Stimulated activated CD8-positive, alpha-beta memory T cell treated with anti-CD3 and anti-CD28 coated beads, Interleukin-4, amount 100 ng/mL, for 24 hours (primary cell): ENCODE results near the gene RSAD1.

Experiments
- DNase-seq: peaks from one replicate; pipeline ENCODE4 v3.0.0-alpha.2; 2020; ENCODE audit warnings: low read depth

RSAD1 gene

DNA sequence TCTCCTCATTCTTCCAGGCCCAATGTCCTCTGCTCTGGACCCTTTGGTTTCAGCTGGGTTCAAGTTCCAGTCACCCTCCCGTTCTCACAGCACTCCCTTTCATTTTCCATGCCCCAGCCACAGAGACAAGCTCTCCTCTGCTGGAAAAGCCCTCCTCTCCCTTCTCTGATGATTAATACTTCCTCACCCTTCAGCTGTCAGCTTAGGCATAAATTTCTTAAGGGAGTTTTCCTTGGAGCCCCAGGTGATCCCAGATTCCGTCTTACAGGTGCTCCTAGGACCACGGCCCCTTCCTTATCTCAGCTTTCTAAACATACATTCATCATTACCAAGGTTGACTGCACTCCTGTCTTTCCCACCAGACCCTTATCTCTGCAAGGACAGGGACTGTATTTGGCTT, 20.4 kb upstream of the RSAD1 start:
- no peak for DNase-seq

GRCh38 chr17:50458701-50459676, 19.7 kb upstream of the RSAD1 start:
- DNase-seq: no peak

GRCh38 chr17:50459756-50460155, 18.9 kb upstream of the RSAD1 start:
- DNase-seq: no peak

GRCh38 chr17:50460831-50461526, 17.7 kb upstream of the RSAD1 start:
- no peak for DNase-seq

DNA sequence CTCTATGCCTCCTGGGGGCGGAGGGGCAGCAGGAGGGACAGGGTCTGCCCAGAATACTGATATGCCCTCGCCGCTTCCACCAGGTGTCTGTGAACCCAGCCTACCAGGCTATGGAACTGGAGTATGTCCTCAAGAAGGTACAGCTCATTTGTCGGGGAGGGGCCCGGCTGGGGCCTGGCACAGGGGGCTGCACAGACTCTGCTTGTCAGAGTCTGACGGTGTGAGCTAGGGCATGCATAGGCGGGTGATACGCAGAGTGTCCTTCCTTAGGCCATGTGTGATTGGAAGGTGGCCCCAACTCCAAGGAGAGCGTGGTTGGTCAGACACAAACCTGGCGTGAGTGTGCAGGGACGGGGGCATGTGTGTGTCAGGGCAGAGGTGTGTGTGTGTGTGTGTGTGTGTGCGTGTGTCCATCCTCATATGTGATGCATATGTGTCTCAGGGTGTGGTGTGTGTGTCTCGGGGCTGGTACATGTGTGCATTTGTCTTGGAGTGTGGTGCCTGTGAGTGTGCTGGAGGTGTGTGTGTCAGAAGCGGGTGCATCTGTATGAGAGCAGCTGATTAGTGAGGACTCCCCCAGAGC, 17.0 kb upstream of the RSAD1 start:
- no peak for DNase-seq

DNA sequence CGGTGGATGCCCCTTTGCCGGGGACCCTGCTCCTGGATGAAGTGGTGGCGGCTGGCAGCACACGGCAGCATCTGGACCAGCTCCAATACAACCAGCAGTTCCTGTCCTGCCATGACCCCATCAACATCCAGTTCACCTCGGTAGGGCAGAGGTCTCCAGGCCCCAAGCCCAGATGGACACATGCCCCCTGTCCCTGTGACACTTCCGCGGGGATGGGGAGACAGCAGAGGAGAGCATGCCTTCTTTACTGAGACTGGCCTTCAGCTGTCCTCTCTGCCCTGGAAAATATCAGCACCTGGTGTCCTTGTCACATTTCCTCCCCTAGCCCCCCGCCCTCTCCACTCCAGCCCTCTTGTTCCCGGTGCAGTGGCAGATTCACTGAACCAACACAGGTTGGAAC, 16.2 kb upstream of the RSAD1 start:
- DNase-seq: no peak

- no peak for DNase-seq
Observed at GRCh38 chr17:50464121-50464520, 14.5 kb upstream of the RSAD1 start.

- DNase-seq: no peak
Observed at GRCh38 chr17:50464736-50465135, 13.9 kb upstream of the RSAD1 start.

- no peak for DNase-seq
Observed at GRCh38 chr17:50465171-50465570, 13.5 kb upstream of the RSAD1 start.

- DNase-seq: no peak
Observed at GRCh38 chr17:50465635-50466034, 13.0 kb upstream of the RSAD1 start.

GRCh38 chr17:50466371-50467113, 12.1 kb upstream of the RSAD1 start:
- no peak for DNase-seq

DNA sequence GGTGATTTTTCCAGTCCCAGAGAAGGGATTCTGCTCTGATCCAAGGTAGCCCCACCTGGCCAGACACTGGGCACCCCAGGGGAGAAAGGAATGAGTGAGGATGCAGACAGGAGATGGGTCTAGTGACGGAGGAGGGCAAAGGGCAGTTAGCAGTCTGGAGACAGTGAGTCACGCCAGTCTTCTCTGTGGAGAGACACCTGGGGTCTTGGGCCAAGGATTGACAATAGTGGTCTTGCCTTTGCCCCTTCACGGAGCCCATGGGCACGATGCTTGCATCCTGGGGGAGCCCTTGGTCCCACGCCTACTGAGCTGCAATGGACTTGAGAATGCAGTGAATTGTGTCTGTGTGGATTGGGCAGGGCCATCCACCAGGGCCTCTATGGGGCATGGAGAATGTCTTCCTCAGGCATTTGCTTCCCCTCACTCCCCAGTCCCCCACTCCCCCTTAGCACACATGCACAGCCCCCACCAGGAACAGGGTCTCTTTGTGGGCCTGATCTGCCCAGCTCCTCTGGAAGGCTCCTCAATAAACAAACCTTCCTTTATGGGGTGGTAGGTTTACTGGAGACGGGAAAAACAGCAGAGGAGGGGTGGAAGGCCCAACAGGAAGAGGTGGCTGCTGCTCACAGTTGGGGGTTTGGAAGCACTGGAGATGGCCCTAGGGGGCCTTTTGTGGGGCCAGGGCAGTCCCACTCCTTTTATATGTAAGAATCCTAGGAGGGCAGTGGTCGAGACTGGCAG, 11.4 kb upstream of the RSAD1 start:
- DNase-seq: no peak

- DNase-seq: no peak
Observed at GRCh38 chr17:50467855-50468303, 10.8 kb upstream of the RSAD1 start.

DNA sequence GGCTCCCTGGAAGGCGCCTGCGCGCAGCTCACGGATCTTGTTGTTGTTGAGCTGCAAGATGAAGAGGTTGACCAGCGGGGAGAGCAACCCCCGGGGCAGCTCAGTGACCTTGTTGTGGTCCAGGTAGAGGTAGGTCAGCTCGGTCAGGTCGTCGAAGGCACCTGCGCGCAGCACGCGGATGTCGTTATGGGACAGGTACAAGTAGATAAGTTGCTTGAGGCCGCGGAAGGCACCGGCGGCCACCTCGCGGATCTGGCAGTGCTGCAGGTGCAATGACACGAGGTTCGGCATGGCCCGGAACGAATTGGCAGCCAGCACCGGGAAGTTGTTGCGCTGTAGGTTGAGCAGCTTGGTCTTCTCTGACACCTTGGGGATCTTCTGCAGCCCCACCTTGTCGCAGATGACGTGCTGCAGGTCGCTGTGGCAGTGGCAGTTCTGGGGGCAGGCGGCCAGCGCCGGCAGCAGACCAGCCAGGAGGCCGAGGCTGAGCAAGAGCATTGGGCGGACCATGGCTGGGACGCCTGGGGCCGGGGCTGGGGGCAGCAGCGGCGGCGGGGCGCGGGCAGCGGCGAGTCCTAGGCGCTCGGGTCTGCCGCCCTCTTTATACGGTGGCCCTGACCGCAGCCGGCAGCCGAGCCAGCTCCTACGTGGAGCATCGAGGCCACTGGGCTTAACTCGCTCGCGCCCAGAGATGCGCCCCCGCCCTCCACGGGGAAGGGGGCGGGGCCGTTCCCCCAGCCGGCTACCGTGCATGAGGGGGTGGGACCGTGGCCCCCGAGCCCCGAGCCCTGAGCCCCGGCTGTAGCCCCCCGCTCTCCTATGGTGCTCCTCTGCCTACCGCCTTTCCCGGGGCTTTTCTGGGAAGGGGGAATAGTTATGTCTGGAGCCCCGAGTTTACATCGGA, 10.1 kb upstream of the RSAD1 start, which contains the start of gene CHAD:
Gene CHAD, minus strand, starts transcription at position 577 of the 904 bp plus-strand sequence. Its CDS starts 67 bp downstream, at position 510.
- no peak for DNase-seq

- no peak for DNase-seq
Observed at GRCh38 chr17:50469208-50469605, 9.5 kb upstream of the RSAD1 start.

DNA sequence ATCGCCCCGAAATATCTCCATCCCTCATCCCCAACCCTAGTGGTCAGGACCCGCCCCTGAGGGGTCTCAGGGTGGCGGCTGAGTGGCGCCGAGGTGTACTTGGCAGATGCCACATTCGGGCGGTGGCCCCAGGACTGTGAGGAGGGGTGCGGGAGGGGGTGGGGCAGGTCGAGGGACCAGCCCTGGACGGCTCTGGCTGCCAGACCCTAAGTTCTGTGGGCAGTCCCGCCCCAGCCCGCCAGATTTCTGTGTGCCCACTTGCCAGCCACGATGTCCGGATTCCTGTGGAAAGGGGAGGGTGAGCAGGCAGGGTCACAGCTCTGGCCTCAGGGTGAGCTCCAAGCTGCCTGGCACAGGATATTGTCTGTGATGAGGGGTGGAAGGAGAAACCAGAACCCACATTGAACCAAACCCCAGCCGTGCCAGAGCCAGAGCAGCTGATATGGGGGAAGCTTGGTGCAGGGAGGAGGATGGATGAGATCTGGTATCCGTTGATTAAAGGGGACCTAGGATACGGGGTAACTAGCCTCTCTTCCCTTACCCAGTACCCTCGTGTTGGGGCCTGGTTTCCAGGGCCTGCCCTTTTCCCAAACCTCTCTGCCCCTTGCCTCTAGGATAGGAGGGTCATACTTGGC, 8.9 kb upstream of the RSAD1 start:
- DNase-seq: no peak

- DNase-seq: no peak
Observed at GRCh38 chr17:50470426-50470825, 8.2 kb upstream of the RSAD1 start.

DNA sequence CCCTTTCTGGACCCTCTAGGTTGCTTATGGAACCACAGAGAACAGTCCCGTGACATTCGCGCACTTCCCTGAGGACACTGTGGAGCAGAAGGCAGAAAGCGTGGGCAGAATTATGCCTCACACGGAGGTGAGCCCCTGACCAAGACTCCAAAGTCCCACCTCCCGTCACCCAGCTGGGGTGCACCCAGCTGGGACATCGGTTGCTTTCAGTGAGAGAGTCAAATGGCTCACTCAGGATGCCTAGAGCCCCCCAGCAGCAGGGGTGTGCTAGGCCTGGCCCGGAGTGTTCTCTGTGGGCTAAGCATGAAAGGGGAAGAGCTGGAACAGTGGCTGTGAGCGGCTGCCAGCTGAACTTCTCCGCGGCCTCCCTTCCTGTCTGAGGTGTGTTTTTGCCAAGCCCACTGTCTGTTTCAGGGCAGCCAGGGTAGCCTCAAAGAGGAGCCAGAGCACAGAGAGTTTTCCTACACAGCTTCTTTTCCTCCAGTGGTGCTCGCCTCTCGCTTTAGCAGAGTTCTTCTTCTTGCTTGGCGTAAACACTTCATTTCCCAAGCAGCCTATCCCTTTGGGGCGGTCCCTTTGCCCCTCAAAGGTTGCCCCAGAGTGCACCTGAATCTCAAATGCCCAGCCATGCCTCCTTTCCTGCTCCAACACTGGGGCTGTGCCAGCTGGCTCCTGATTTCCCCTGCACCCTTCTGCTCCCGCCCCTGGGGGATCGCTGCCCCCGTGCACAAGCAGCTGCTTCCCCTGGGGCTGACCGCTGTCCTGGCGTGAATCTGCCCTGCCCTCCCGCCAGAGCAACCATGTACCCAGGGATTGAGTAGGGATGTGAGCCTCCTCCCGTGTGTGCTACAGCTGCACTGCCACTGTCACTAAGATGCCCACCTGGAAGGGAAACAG, 7.4 kb upstream of the RSAD1 start:
- no peak for DNase-seq

DNA sequence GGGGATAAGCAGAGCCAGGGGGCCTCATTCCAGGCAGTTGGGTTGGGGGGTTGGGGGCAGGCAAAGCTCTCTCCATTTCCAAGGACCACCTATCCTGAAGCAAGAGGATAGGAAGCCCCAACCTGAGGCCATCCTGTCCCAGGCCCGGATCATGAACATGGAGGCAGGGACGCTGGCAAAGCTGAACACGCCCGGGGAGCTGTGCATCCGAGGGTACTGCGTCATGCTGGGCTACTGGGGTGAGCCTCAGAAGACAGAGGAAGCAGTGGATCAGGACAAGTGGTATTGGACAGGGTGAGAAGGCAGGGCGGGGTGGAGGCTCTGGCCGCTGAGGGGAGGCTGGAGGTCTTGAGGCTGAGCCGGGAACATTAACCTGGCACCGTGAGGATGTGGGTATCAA, 6.4 kb upstream of the RSAD1 start:
- DNase-seq: no peak
